T-helper 2 cell treated with Interferon-gamma antibody and Interleukin-4, amounts not matched to agents 5 μg/mL and 100 μg/mL, for 36 hours (primary cell): ENCODE data around the gene ASIP.
"Not testable (repeated sequence)": the region's sequence is repeated elsewhere in the genome, so short reads cannot be mapped to it uniquely, and the experiment has no call there.

ENCODE experiments used
- DNase-seq: peaks from one replicate; pipeline ENCODE4 v3.0.0; 2021; ENCODE audit warnings: low spot score
- H3K27ac Mint-ChIP-seq: one replicate; pipeline ENCODE4 v1.8.0; 2021; ENCODE audit warnings: mild to moderate bottlenecking, mixed read lengths
- H3K27me3 Mint-ChIP-seq: one replicate; pipeline ENCODE4 v1.8.0; 2021; ENCODE audit warnings: low read depth, mixed read lengths
- H3K36me3 Mint-ChIP-seq: one replicate; pipeline ENCODE4 v1.8.0; 2021; ENCODE audit warnings: low read depth, mixed read lengths
- H3K4me1 Mint-ChIP-seq: one replicate; pipeline ENCODE4 v1.8.0; 2021; ENCODE audit warnings: low read depth, mixed read lengths
- H3K4me3 Mint-ChIP-seq: one replicate; pipeline ENCODE4 v1.8.0; 2022; ENCODE audit warnings: mild to moderate bottlenecking, moderate library complexity, mixed read lengths
- H3K9me3 Mint-ChIP-seq: one replicate; pipeline ENCODE4 v1.8.0; 2021; ENCODE audit warnings: mixed read lengths

The ASIP gene

DNA sequence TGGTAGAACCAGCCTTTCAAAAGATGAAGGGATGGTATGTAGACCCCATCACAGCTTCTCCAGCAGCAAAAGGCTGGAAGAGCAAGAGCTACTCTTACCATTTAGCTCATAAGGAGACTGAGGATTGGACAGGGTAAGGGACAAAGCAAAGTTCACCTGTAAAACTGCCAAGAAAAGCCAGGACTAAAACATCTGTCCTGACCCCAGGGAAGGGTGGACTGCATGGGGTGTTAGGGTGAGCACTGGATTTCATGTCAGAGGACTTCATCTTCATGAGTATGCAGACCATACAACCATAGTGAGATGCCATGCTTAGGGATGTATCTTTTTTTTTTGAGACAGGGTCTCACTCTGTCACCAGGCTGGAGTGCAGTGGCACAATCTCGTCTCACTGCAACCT lies 42.6 kb downstream of the ASIP start:
- Mint-ChIP-seq H3K27me3 (no peaks in the 10 kb centered on the region), H3K9me3 (no peaks in the 10 kb centered on the region), H3K4me1 (no peaks in the 10 kb centered on the region), H3K4me3 (no peak overlapping the region), H3K36me3 (peaks cover 33% of the 10 kb centered on the region), H3K27ac (no peak overlapping the region)
- no peak for DNase-seq

DNA sequence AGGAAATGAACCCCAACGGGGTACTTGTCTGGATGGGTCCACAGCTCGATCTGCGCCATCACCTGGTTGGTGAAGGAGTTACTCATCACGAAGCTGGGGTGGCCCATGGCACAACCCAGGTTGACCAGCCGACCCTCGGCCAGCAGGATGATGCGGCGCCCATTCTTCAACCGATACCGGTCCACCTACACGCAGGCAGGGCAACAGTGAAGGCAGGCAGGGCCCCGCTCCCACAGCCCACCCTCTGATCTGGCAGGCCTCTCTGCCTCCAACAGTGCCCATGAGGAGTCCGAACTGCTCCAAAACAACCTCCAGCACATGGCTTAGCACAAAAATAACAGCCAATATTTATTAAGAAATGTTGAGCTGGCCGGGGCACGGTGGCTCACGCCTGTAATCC lies 44.2 kb downstream of the ASIP start:
- Mint-ChIP-seq H3K4me1 (no peaks in the 10 kb centered on the region), H3K4me3 (no peak overlapping the region), H3K36me3 (peaks cover 36% of the 10 kb centered on the region), H3K27ac (no peak overlapping the region), H3K27me3 (no peaks in the 10 kb centered on the region), H3K9me3 (no peaks in the 10 kb centered on the region)
- no peak for DNase-seq

DNA sequence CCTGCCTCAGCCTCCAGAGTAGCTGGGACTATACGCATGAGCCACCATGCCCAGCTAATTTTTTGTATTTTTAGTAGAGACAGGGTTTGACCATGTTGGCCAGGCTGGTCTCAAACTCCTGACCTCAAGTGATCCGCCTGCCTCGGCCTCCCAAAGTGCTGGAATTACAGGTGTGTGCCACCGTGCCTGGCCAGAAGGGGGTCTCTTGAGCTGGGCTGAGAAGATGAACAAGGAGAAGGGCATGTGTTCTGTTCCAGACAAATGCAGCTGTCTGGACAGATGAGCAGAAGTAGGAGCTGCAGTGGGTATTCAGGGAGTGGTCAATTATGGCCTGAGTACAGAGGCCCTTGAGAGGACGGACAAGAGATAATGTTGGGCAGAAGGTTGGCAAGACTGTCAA lies 46.3 kb downstream of the ASIP start:
- not testable (repeated sequence) for H3K4me3 Mint-ChIP-seq, H3K27ac Mint-ChIP-seq, H3K9me3 Mint-ChIP-seq, DNase-seq, H3K27me3 Mint-ChIP-seq, H3K4me1 Mint-ChIP-seq
- peaks cover 42% of the 10 kb centered on the region for H3K36me3 Mint-ChIP-seq

DNA sequence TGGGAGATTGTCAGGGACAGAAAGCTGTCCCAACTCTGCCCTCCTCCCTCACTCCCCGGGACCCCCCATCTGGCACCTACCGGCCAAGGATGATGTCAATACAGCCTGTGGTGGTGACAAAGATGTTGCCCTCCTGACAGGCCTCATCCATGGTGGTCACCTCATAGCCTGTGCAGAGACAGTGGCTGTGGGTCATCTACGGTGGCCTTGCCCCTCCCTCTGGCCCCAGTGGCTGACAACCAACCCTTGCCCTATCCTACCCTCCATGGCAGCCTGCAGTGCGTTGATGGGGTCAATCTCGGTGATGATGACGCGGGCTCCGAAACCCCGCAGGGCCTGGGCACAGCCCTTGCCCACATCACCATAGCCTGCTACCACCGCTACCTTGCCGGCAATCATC lies 49.2 kb downstream of the ASIP start:
- H3K27me3 Mint-ChIP-seq = no peaks in the 10 kb centered on the region
- H3K4me1 Mint-ChIP-seq = no peaks in the 10 kb centered on the region
- H3K36me3 Mint-ChIP-seq = peaks cover 39% of the 10 kb centered on the region
- H3K4me3 Mint-ChIP-seq = no peak overlapping the region
- no peaks in the 10 kb centered on the region for H3K9me3 Mint-ChIP-seq
- H3K27ac Mint-ChIP-seq = no peak overlapping the region
- no peak for DNase-seq

DNA sequence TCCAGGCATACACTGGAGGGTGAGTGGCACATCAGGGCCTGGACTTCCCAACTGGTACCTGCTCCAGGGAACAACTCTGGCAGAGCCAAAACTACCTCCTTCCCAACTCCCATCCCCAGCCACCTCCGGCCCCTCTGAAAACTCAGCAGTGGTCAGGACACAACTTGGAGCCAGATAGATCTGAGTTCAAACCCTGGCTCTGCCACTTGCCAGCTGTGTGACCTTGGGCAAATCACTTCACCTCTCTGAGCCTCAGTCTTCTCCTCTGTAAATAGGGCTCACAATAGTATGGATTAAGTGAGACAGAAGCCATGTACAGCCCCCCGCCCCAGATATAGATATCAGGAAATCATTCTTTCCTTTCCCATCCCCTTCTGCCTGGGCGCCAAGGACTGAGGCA lies 51.3 kb downstream of the ASIP start:
- H3K4me1 Mint-ChIP-seq = no peaks in the 10 kb centered on the region

DNA sequence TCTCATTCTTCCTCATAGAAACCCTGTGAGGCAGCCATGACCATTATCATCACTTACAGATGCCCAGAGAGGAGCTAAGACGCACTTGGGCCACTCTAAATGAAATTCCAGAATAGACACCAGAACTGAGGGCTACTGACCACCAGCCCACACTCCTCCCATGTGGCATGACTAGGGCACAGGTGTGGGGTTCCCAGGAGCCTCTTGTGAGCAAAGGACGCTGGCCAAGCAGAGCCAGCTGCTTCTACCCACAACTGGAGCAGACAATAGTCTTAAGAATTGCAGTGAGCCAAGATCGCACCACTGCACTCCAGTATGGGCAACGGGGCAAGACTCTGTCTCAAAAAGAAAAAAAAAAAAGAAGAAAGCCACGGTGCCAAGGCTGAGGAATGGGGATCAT lies 51.9 kb downstream of the ASIP start:
- no peak overlapping the region for H3K4me3 Mint-ChIP-seq
- H3K36me3 Mint-ChIP-seq = peaks cover 38% of the 10 kb centered on the region
- no peaks in the 10 kb centered on the region for H3K27me3 Mint-ChIP-seq
- H3K9me3 Mint-ChIP-seq = no peaks in the 10 kb centered on the region
- no peak for DNase-seq
- H3K4me1 Mint-ChIP-seq = no peaks in the 10 kb centered on the region
- H3K27ac Mint-ChIP-seq = no peak overlapping the region

More for the DNA sequence above, 51.3 kb downstream of the ASIP start:
- Mint-ChIP-seq H3K27ac (no peak overlapping the region), H3K4me3 (no peak overlapping the region), H3K27me3 (no peaks in the 10 kb centered on the region), H3K9me3 (no peaks in the 10 kb centered on the region), H3K36me3 (peaks cover 38% of the 10 kb centered on the region)
- DNase-seq = no peak

DNA sequence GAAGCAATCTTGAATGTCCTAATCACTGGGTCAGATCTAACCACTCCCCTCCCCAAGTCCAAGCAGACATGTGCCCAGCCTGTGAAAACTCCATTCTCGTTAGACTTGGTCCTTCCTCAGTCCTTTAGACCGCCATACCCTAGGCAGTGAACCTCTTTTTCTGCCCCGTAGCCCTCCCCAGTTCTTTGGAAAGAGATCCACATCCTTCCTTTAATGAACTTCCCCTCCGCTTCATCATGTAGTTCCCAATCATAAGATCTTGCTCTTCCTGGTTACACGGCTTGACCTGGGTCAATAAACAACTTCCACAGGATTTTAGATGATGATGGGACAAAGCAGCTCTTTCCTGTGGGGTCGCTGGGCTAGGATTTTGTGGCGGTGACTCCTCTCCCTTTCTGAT lies 52.4 kb downstream of the ASIP start:
- H3K9me3 Mint-ChIP-seq = no peaks in the 10 kb centered on the region
- H3K4me1 Mint-ChIP-seq = no peaks in the 10 kb centered on the region
- H3K27me3 Mint-ChIP-seq = no peaks in the 10 kb centered on the region
- no peak overlapping the region for H3K27ac Mint-ChIP-seq
- no peak for DNase-seq
- no peak overlapping the region for H3K4me3 Mint-ChIP-seq
- peaks cover 36% of the 10 kb centered on the region for H3K36me3 Mint-ChIP-seq

DNA sequence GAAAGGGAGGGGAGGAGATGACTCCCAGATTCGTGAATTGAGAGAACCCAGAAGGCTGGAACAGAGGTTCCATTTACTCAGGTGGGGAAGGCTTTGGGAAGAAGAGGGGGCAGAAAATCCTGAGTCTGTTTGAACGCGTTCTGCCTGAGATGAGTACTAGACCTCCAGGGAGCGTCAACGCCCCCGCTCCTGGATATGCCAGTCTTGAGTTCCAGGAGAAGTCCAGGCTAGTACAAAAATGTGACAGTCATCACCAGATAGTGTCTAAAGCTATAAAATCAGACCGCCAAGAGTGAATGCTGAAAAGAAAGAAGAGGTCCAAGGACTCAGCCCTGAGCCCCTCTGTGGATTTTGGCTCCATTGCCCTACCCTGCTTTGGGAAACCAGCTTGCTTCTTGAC lies 53.3 kb downstream of the ASIP start:
- Mint-ChIP-seq H3K27ac (no peak overlapping the region), H3K27me3 (no peaks in the 10 kb centered on the region), H3K36me3 (peaks cover 36% of the 10 kb centered on the region), H3K9me3 (no peaks in the 10 kb centered on the region), H3K4me1 (no peaks in the 10 kb centered on the region), H3K4me3 (no peak overlapping the region)
- no peak for DNase-seq

DNA sequence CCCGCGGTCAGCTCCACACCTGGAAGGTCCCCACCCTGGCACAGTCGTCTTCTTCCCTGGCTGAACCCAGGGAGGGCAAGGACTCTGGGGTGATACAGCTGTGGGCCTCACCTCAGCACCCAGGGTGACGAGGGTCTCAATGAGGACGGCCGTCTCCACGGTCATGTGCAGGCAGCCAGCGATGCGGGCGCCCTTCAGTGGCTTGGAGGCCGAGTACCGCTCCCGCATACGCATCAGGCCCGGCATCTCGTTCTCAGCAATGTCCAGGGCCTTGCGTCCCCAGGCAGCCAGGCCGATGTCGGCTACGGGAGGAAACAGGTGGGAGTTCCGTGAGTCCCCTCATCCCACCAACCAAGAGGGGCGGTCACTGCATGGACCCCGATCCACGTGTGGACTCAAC lies 54.1 kb downstream of the ASIP start:
- no peaks in the 10 kb centered on the region for H3K4me1 Mint-ChIP-seq
- no peak overlapping the region for H3K27ac Mint-ChIP-seq
- H3K4me3 Mint-ChIP-seq = no peak overlapping the region
- peaks cover 30% of the 10 kb centered on the region for H3K36me3 Mint-ChIP-seq
- no peaks in the 10 kb centered on the region for H3K27me3 Mint-ChIP-seq
- H3K9me3 Mint-ChIP-seq = no peaks in the 10 kb centered on the region
- DNase-seq = no peak

DNA sequence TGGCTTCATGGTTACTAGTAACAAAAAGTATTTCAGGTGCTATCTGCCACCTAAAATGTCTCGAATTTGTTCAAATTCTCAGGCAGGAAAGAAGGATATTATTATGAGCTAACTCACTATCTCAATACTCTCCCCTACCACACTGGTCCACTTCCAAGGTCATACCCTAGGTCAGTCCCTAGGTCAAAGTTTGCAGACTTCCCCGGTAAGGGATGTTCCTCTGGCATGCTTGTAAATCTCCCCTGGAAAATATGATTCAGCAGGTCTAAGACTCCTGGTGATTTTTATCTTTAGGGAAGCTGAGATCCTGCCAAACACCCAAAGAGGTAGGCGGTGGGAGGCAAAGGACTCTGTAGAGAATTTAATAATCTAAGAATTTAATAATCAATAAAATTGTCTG lies 55.2 kb downstream of the ASIP start:
- H3K4me3 Mint-ChIP-seq = no peak overlapping the region
- no peak overlapping the region for H3K27ac Mint-ChIP-seq
- H3K36me3 Mint-ChIP-seq = peaks cover 20% of the 10 kb centered on the region
- DNase-seq = no peak
- no peaks in the 10 kb centered on the region for H3K27me3 Mint-ChIP-seq
- H3K9me3 Mint-ChIP-seq = no peaks in the 10 kb centered on the region
- peaks cover 2% of the 10 kb centered on the region for H3K4me1 Mint-ChIP-seq

DNA sequence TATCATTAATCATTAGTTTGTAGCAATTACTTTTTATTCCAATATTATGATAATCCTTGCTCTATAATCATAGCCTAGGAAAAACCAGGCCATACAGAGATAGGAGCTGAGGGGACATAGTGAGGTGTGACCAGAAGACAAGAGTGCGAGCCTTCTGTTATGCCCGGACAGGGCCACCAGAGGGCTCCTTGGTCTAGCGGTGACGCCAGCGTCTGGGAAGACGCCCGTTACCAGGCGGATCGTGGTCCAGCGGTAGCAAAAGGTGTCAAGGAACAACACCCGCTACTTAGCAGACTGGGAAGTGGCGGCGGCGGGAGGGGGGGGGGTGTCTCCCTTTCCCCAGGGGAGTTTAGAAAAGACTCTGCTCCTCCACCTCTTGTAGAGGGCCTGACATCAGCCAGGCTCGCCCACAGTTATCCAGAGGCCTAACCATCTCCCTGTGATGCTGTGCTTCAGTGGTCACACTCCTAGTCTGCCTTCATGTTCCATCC lies 57.1 kb downstream of the ASIP start:
- H3K4me3 Mint-ChIP-seq, H3K27ac Mint-ChIP-seq, H3K9me3 Mint-ChIP-seq, H3K36me3 Mint-ChIP-seq, H3K4me1 Mint-ChIP-seq, H3K27me3 Mint-ChIP-seq, DNase-seq: not testable (repeated sequence)

DNA sequence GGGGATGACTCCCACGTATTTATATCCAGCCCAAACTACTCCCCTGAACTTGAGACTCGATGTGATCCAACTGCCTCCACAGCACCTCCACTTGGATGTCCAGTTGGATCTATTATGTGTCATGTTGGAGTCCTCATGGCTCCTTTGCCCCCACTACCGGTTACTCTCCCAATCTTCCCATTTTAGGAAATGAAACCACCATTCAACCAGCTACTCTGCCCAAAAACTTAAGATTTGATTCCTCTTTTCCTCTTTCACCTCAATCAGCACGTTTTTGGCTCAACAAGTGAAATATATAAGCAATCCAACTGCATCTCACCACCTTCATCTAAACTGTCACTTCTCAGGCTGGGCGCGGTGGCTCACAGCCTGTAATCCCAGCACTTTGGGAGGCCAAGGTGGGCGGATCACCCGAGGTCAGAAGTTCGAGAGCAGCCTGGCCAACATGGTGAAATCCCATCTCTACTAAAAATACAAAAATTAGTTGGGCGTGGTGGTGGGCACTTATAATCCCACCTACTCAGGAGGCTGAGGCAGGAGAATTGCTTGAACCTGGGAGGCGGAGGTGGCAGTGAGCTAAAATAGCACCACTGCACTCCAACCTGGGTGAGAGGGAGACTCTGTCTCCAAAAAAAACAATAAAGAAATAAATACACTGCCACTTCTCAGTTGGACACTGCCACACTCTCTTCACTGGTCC lies 58.5 kb downstream of the ASIP start:
- Mint-ChIP-seq H3K27me3 (no peaks in the 10 kb centered on the region), H3K4me1 (peaks cover 8% of the 10 kb centered on the region), H3K27ac (no peak overlapping the region), H3K36me3 (peaks cover 2% of the 10 kb centered on the region), H3K9me3 (no peaks in the 10 kb centered on the region), H3K4me3 (no peak overlapping the region)
- no peak for DNase-seq

DNA sequence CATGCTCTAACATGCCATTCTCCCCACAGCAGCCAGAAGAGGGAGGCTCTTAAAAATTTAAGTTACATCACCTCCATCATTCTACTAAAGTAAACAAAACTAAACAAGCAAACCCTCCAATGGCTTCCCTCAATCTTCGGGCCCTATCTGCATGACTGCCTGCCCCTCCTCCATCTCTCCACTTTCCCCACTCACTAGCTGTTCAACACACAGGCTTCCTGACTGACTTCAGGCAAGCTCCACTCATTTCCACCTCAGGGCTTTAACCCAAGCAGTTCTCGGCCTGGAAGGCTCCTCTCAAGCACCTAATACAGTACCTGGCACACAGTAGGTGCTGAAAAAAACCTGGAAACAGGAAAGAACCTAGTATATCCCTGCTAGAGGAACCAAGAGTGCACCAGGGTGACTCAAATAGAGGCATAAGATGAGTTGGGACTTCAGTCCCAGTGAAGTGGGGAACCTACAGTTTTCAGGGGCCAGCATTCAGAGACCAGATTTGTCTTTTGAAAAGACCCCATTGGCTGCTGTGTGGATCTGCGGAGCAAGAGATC lies 59.1 kb downstream of the ASIP start:
- Mint-ChIP-seq H3K4me3 (no peak overlapping the region), H3K9me3 (no peaks in the 10 kb centered on the region), H3K27me3 (no peaks in the 10 kb centered on the region), H3K4me1 (peaks cover 8% of the 10 kb centered on the region), H3K36me3 (peaks cover 2% of the 10 kb centered on the region), H3K27ac (no peak overlapping the region)
- no peak for DNase-seq

DNA sequence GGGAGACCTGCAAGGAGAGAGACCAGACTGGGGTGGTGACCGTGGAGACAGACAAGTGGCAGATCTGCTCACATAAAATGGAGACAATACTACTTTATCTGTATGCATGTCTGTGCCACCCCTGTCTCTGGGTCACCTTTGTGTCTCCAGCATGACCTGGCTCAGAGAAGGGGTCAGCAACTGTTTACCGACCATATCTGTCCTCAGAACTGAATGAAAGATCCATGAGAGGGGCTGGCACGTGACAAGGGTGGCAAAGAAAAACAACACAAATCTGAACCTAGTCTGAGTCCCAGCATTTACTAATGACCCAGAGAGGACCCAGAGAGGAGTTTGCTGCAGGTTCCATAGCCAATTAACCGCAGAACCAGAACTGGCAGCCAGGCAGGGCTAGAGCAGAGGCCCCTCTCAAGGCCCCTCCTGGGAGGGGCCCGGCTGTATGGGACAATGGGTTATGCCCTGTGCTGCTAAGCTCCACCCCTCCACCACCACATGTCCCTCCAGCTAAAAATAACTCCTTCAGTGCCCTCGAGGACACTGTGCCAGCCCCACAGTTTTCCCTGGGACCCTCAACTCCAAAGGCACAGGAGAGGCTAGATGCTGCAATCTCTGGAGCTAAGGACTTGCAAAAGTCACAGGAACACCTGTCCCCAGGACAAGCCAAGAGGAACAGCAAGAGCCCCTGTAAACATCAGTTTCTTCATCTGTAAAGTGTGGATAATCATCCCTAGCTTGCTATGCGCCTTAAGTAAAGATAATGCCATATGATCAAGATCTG lies 59.8 kb downstream of the ASIP start:
- H3K4me1 Mint-ChIP-seq = peaks cover 8% of the 10 kb centered on the region
- H3K9me3 Mint-ChIP-seq = no peaks in the 10 kb centered on the region
- H3K27ac Mint-ChIP-seq = peak overlapping the region; percentile 28
- no peaks in the 10 kb centered on the region for H3K27me3 Mint-ChIP-seq
- no peak for DNase-seq
- H3K4me3 Mint-ChIP-seq = peak overlapping the region; percentile 91
- no peaks in the 10 kb centered on the region for H3K36me3 Mint-ChIP-seq
